Ishikawa (cell line): Measurements from ENCODE around the gene RPL3.

Experiments
- CEBPB ChIP-seq: IDR thresholded peaks from 2 replicates; pipeline ENCODE4 v1.6.1; 2012
- CREB1 ChIP-seq: IDR thresholded peaks from 2 replicates; pipeline ENCODE4 v1.6.1; 2012; ENCODE audit warnings: low read depth
- EGR1 ChIP-seq: IDR thresholded peaks from 2 replicates; pipeline ENCODE4 v1.6.1; 2012
- EP300 ChIP-seq: IDR thresholded peaks from 2 replicates; pipeline ENCODE4 v1.6.1; 2012; ENCODE audit warnings: borderline replicate concordance
- FOXM1 ChIP-seq: IDR thresholded peaks from 2 replicates; pipeline ENCODE4 v1.6.1; 2012; ENCODE audit warnings: low read depth, borderline replicate concordance
- NFIC ChIP-seq: IDR thresholded peaks from 2 replicates; pipeline ENCODE4 v1.6.1; 2012
- RAD21 ChIP-seq: IDR thresholded peaks from 2 replicates; pipeline ENCODE4 v1.6.1; 2012; ENCODE audit warnings: low read depth
- TAF1 ChIP-seq: IDR thresholded peaks from 2 replicates; pipeline ENCODE4 v1.6.1; 2012; ENCODE audit warnings: low read depth, mild to moderate bottlenecking
- TCF12 ChIP-seq: IDR thresholded peaks from 2 replicates; pipeline ENCODE4 v1.6.1; 2012; ENCODE audit warnings: low read depth
- TEAD4 ChIP-seq: IDR thresholded peaks from 2 replicates; pipeline ENCODE4 v1.6.1; 2012
- USF1 ChIP-seq: IDR thresholded peaks from 2 replicates; pipeline ENCODE4 v1.6.1; 2012
- YY1 ChIP-seq: IDR thresholded peaks from 2 replicates; pipeline ENCODE4 v1.6.1; 2012; ENCODE audit warnings: low read depth
- ZBTB7A ChIP-seq: IDR thresholded peaks from 2 replicates; pipeline ENCODE4 v1.6.1; 2012; ENCODE audit warnings: low read depth
- TF ChIP-seq, protein P1 (sequence below): IDR thresholded peaks from 2 replicates; pipeline ENCODE4 v1.6.1; 2012
- TF ChIP-seq, protein P2 (sequence below): IDR thresholded peaks from 2 replicates; pipeline ENCODE4 v1.6.1; 2012; ENCODE audit warnings: low read depth, mild to moderate bottlenecking

The RPL3 gene

GRCh38 chr22:39303892-39304671 is 15.3 kb downstream of the RPL3 start:
- no peak for TF ChIP-seq RAD21
- TF ChIP-seq EP300 = no peak
- TF ChIP-seq, protein P1, sequence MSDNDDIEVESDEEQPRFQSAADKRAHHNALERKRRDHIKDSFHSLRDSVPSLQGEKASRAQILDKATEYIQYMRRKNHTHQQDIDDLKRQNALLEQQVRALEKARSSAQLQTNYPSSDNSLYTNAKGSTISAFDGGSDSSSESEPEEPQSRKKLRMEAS = no peak

GRCh38 chr22:39303358-39303757 is 16.1 kb downstream of the RPL3 start:
- no peak for TF ChIP-seq TCF12
- TF ChIP-seq, protein P2, sequence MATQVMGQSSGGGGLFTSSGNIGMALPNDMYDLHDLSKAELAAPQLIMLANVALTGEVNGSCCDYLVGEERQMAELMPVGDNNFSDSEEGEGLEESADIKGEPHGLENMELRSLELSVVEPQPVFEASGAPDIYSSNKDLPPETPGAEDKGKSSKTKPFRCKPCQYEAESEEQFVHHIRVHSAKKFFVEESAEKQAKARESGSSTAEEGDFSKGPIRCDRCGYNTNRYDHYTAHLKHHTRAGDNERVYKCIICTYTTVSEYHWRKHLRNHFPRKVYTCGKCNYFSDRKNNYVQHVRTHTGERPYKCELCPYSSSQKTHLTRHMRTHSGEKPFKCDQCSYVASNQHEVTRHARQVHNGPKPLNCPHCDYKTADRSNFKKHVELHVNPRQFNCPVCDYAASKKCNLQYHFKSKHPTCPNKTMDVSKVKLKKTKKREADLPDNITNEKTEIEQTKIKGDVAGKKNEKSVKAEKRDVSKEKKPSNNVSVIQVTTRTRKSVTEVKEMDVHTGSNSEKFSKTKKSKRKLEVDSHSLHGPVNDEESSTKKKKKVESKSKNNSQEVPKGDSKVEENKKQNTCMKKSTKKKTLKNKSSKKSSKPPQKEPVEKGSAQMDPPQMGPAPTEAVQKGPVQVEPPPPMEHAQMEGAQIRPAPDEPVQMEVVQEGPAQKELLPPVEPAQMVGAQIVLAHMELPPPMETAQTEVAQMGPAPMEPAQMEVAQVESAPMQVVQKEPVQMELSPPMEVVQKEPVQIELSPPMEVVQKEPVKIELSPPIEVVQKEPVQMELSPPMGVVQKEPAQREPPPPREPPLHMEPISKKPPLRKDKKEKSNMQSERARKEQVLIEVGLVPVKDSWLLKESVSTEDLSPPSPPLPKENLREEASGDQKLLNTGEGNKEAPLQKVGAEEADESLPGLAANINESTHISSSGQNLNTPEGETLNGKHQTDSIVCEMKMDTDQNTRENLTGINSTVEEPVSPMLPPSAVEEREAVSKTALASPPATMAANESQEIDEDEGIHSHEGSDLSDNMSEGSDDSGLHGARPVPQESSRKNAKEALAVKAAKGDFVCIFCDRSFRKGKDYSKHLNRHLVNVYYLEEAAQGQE = no peak
- TF ChIP-seq TAF1 = no peak
- TF ChIP-seq YY1 = no peak
- TF ChIP-seq NFIC = no peak
- no peak for TF ChIP-seq RAD21
- no peak for TF ChIP-seq EP300
- no peak for TF ChIP-seq EGR1
- no peak for TF ChIP-seq TEAD4
- TF ChIP-seq USF1 = no peak
- no peak for TF ChIP-seq ZBTB7A
- TF ChIP-seq FOXM1 = no peak
- TF ChIP-seq CEBPB = no peak
- TF ChIP-seq CREB1 = no peak

GRCh38 chr22:39302431-39302960 is 16.9 kb downstream of the RPL3 start:
- TF ChIP-seq ZBTB7A (no peak), CEBPB (peak; percentile 36; the same call in 1 of the 2 replicates)

GRCh38 chr22:39301926-39302325 is 17.5 kb downstream of the RPL3 start:
- no peak for TF ChIP-seq ZBTB7A
- TF ChIP-seq USF1 = no peak
- no peak for TF ChIP-seq TEAD4
- no peak for TF ChIP-seq TAF1
- no peak for TF ChIP-seq CEBPB
- TF ChIP-seq NFIC = no peak
- no peak; the same call in 1 of the 2 replicates for TF ChIP-seq EP300
- TF ChIP-seq YY1 = no peak
- TF ChIP-seq CREB1 = no peak

- TF ChIP-seq ZBTB7A = no peak
- no peak for TF ChIP-seq USF1
- TF ChIP-seq, protein P2 = no peak
- no peak for TF ChIP-seq EGR1
- TF ChIP-seq, protein P1 = no peak
- no peak for TF ChIP-seq YY1
- TF ChIP-seq TEAD4 = no peak
- no peak for TF ChIP-seq FOXM1
- no peak for TF ChIP-seq EP300
These were observed 18.3 kb downstream of the RPL3 start for GRCh38 chr22:39301108-39301507.
